ENCODE results near the gene FBXO31.
A peak's percentile ranks its signal among the peaks of the same experiment; 100 is the strongest.
"Not testable (repeated sequence)": the region's sequence is repeated elsewhere in the genome, so short reads cannot be mapped to it uniquely, and the experiment has no call there.

FBXO31 gene

GRCh38 chr16:87410968-87411367 is 27.4 kb upstream of the FBXO31 start:
- DNase-seq (ENCODE audit: low spot score), result no peak

GRCh38 chr16:87410530-87410929 is 27.0 kb upstream of the FBXO31 start:
- DNase-seq (ENCODE audit: low spot score), result no peak

GRCh38 chr16:87409781-87410180 is 26.2 kb upstream of the FBXO31 start:
- DNase-seq (ENCODE audit: low spot score), result no peak

- no peak for DNase-seq (ENCODE audit: low spot score)
Observed at GRCh38 chr16:87409153-87409552, 25.6 kb upstream of the FBXO31 start.

- DNase-seq (ENCODE audit: low spot score), result no peak
Observed at GRCh38 chr16:87407511-87408112, 24.0 kb upstream of the FBXO31 start.

GRCh38 chr16:87406495-87407088 is 23.0 kb upstream of the FBXO31 start:
- no peak for DNase-seq (ENCODE audit: low spot score)

GRCh38 chr16:87404764-87405625 is 21.4 kb upstream of the FBXO31 start:
- DNase-seq (ENCODE audit: low spot score), result no peak

GRCh38 chr16:87395181-87395842 is 11.7 kb upstream of the FBXO31 start:
- no peak for DNase-seq (ENCODE audit: low spot score)

- no peak for DNase-seq (ENCODE audit: low spot score)
Observed at GRCh38 chr16:87393680-87394055, 10.1 kb upstream of the FBXO31 start.

- peak; percentile 57 for DNase-seq (ENCODE audit: low spot score)
Observed at GRCh38 chr16:87392821-87393679, 9.5 kb upstream of the FBXO31 start.

- DNase-seq (ENCODE audit: low spot score), result peak; percentile 96
Observed at GRCh38 chr16:87391950-87392820, 8.6 kb upstream of the FBXO31 start, which contains the start of gene MAP1LC3B. Gene MAP1LC3B, plus strand, starts transcription at chr16:87392336. Its CDS starts 92 bp downstream, at chr16:87392428.

- DNase-seq (ENCODE audit: low spot score), result no peak
Observed at GRCh38 chr16:87391324-87391949, 7.9 kb upstream of the FBXO31 start.

- no peak for DNase-seq (ENCODE audit: low spot score)
Observed at GRCh38 chr16:87390641-87391323, 7.2 kb upstream of the FBXO31 start.

GRCh38 chr16:87389914-87390313 is 6.3 kb upstream of the FBXO31 start:
- not testable (repeated sequence) for DNase-seq (ENCODE audit: low spot score)

- DNase-seq (ENCODE audit: low spot score), result no peak
Observed at GRCh38 chr16:87389245-87389644, 5.7 kb upstream of the FBXO31 start.

GRCh38 chr16:87388818-87389134 is 5.2 kb upstream of the FBXO31 start:
- no peak for DNase-seq (ENCODE audit: low spot score)

- peak; percentile 100 for DNase-seq (ENCODE audit: low spot score)
Observed at GRCh38 chr16:87387942-87388817, 4.6 kb upstream of the FBXO31 start.

GRCh38 chr16:87384875-87385167 is 1.2 kb upstream of the FBXO31 start:
- DNase-seq (ENCODE audit: low spot score), result not testable (repeated sequence)
